Measurements from ENCODE around the gene SEPTIN1. TPM values are rescaled to one million over a fixed set of nuclear protein-coding genes. Genes with fewer than 3 reads are reported as not detected.

Gene SEPTIN1
- total and polyA plus RNA-seq, 2 of the 13 experiments (the other 11 are each of a cell fraction or from before 2014, with no cell fraction given) = 0.18 to 0.67 TPM

GRCh38 chr16:30335598-30336474, 46.5 kb downstream of the SEPTIN1 start (continued):
- TF ChIP-seq JDP2 (CRISPR knock-in tag; IDR thresholded peaks at IDR 0.05; ENCODE audit: borderline replicate concordance) = no peak
- TF ChIP-seq EEA1 (CRISPR knock-in tag; IDR thresholded peaks at IDR 0.05; ENCODE audit: borderline replicate concordance) = no peak
- no peak for TF ChIP-seq RBM22 (optimal IDR thresholded peaks at IDR 0.05; ENCODE audit: low read length)
- no peak for TF ChIP-seq MTF2 (CRISPR knock-in tag; IDR thresholded peaks at IDR 0.05; ENCODE audit: borderline replicate concordance)
- TF ChIP-seq SETDB1 (CRISPR knock-in tag; IDR thresholded peaks at IDR 0.05; ENCODE audit: borderline replicate concordance) = no peak
- TF ChIP-seq ZBTB2 (CRISPR knock-in tag; IDR thresholded peaks at IDR 0.05; ENCODE audit: low read depth) = peak; percentile 36; the same call in 1 of the 2 replicates
- TF ChIP-seq HOXA3 (CRISPR knock-in tag; IDR thresholded peaks at IDR 0.05) = peak; percentile 79; the same call in 1 of the 2 replicates
- TF ChIP-seq TEAD3 (CRISPR knock-in tag; optimal IDR thresholded peaks at IDR 0.05; ENCODE audit: borderline replicate concordance) = peak; percentile 56
- no peak for TF ChIP-seq ZNF597 (CRISPR knock-in tag; IDR thresholded peaks at IDR 0.05)
- TF ChIP-seq ZNF512B (CRISPR knock-in tag; IDR thresholded peaks at IDR 0.05; ENCODE audit: borderline replicate concordance) = no peak
- TF ChIP-seq HHEX (CRISPR knock-in tag; IDR thresholded peaks at IDR 0.05) = no peak
- no peak for TF ChIP-seq LCORL (IDR thresholded peaks at IDR 0.05)
- peak; percentile 92; the same call in 1 of the 2 replicates for TF ChIP-seq LCORL (CRISPR knock-in tag; IDR thresholded peaks at IDR 0.05)
- TF ChIP-seq PAF1 (CRISPR knock-in tag; IDR thresholded peaks at IDR 0.05) = no peak
- TF ChIP-seq HNRNPUL1 (IDR thresholded peaks at IDR 0.05; ENCODE audit: low read depth, low read length) = no peak
- TF ChIP-seq ZNF24 (IDR thresholded peaks at IDR 0.05) = no peak
- TF ChIP-seq CC2D1A (CRISPR knock-in tag; IDR thresholded peaks at IDR 0.05) = no peak
- no peak for TF ChIP-seq ZFP41 (CRISPR knock-in tag; IDR thresholded peaks at IDR 0.05; ENCODE audit: borderline replicate concordance)
- no peak for TF ChIP-seq ZNF619 (CRISPR knock-in tag; IDR thresholded peaks at IDR 0.05)
- no peak for TF ChIP-seq ZNF432 (CRISPR knock-in tag; IDR thresholded peaks at IDR 0.05; ENCODE audit: borderline replicate concordance)
- no peak for TF ChIP-seq MTA3 (CRISPR knock-in tag; IDR thresholded peaks at IDR 0.05)
- no peak for TF ChIP-seq ZNF704 (CRISPR knock-in tag; IDR thresholded peaks at IDR 0.05; ENCODE audit: borderline replicate concordance)
- TF ChIP-seq ZNF256 (CRISPR knock-in tag; conservative IDR thresholded peaks at IDR 0.05) = peak; percentile 65; the same call in 1 of the 2 replicates
- TF ChIP-seq JUND (CRISPR knock-in tag; IDR thresholded peaks at IDR 0.05) = no peak
- TF ChIP-seq CBX1 (IDR thresholded peaks at IDR 0.05; ENCODE audit: low read depth) = no peak
